ENCODE data around the gene BCS1L. TPM values are rescaled to one million over a fixed set of nuclear protein-coding genes. Genes with fewer than 3 reads are reported as not detected.

BCS1L gene
- total and polyA plus RNA-seq, 9 of the 15 experiments (the other 6 are each of a cell fraction or from before 2014, with no cell fraction given), result 37.6 to 103 (median 56.7) TPM

- TF ChIP-seq ZNF449 (CRISPR knock-in tag; IDR thresholded peaks at IDR 0.05) (no peak), MCM3 (IDR thresholded peaks at IDR 0.05) (no peak), FOXP1 (CRISPR knock-in tag; IDR thresholded peaks at IDR 0.05) (no peak), ZC3H4 (CRISPR knock-in tag; IDR thresholded peaks at IDR 0.05; ENCODE audit: borderline replicate concordance) (no peak), HCFC1 (IDR thresholded peaks at IDR 0.05; ENCODE audit: low read depth, low read length) (peak; percentile 62), HLTF (IDR thresholded peaks at IDR 0.05) (no peak), HMGXB4 (CRISPR knock-in tag; IDR thresholded peaks at IDR 0.05) (no peak), NCOR1 (IDR thresholded peaks at IDR 0.05) (no peak), ARID1B (IDR thresholded peaks at IDR 0.05) (no peak), CHD1 (IDR thresholded peaks at IDR 0.05; ENCODE audit: low read length) (no peak), ZNF239 (CRISPR knock-in tag; IDR thresholded peaks at IDR 0.05) (no peak), CUX1 (CRISPR knock-in tag; IDR thresholded peaks at IDR 0.05) (no peak), ELK1 (CRISPR knock-in tag; IDR thresholded peaks at IDR 0.05) (no peak), ZNF586 (CRISPR knock-in tag; conservative IDR thresholded peaks at IDR 0.05) (no peak), BRF2 (IDR thresholded peaks at IDR 0.05; ENCODE audit: borderline replicate concordance, insufficient read depth, insufficient read length) (no peak), ZNF707 (CRISPR knock-in tag; conservative IDR thresholded peaks at IDR 0.05) (no peak), BCOR (IDR thresholded peaks at IDR 0.05) (no peak), NFXL1 (CRISPR knock-in tag; IDR thresholded peaks at IDR 0.05) (no peak)
Observed at GRCh38 chr2:218671654-218672566, 12.4 kb downstream of the BCS1L start, which contains the start of the genes RNF25 and STK36 (continued).

Data from K562 (cell line).